OCI-LY1 (cell line): ENCODE results near the gene AK4.

Source experiments
- CTCF ChIP-seq: fragments of 200-600 bp; sonication (generic), shearing (Covaris generic); IDR thresholded peaks from 2 replicates; pipeline ENCODE4 v1.5.1; 2017; ENCODE audit warnings: mild to moderate bottlenecking, antibody characterized with exemption, low read length, moderate library complexity, mixed read lengths
- EZH2 ChIP-seq: fragments of 200-600 bp; sonication (generic), shearing (Covaris generic); IDR thresholded peaks from 2 replicates; pipeline ENCODE4 v1.8.0; 2017; ENCODE audit warnings: borderline replicate concordance, mixed run types, mild to moderate bottlenecking, antibody characterized with exemption, low read length, moderate library complexity, mixed read lengths

- no peak for TF ChIP-seq CTCF
- TF ChIP-seq EZH2: no peak
Observed at GRCh38 chr1:65269612-65270011, 121.6 kb downstream of the AK4 start.
